HCT116 (cell line): ENCODE measurements around the gene GREB1L. TPM values are rescaled to one million over a fixed set of nuclear protein-coding genes. Genes with fewer than 3 reads are reported as not detected.

ENCODE experiments used
- ATAC-seq: fragments of 200-7000 bp; cut with Tn5 transposase; 2 replicates; pipeline ENCODE4 v1.9.1; 2020; ENCODE audit warnings: mild to moderate bottlenecking, moderate library complexity
- BruUV-seq: library from RNA; stranded (reverse); fragments of 400-500 nt; replicated peaks from 2 replicates; lab custom pipeline; 2021; lab: Mats Ljungman, UMichigan
- CTCF ChIA-PET: fragments of 300-600 bp; sonication (Branson Sonifier 250); formaldehyde crosslinking; loops from one replicate; lab custom pipeline; 2021; ENCODE audit warnings: antibody characterized with exemption; lab: Charles Lee
- POLR2A ChIA-PET: fragments of 300-600, 350-600 bp; sonication (Branson Sonifier 250); formaldehyde crosslinking; loops from one replicate; lab custom pipeline; 2021; ENCODE audit warnings: antibody characterized with exemption; lab: Charles Lee
- RAD21 ChIA-PET, 2 experiments: fragments of 300-600 bp; sonication (Branson Sonifier 250); formaldehyde crosslinking; loops; one replicate each; lab custom pipeline; 2023; ENCODE audit warnings: low total read pairs in 2 of 2; ENCODE audit not compliant: uncharacterized antibody in 2 of 2, unreplicated experiment in 2 of 2, low non-redundant PET in 1 of 2; lab: Charles Lee
- DNase-seq: peaks from one replicate; pipeline ENCODE4 v3.0.0-alpha.2; 2010; ENCODE audit warnings: low read depth, low spot score
- H2AFZ ChIP-seq: fragments of 200-600 bp; shearing (Covaris generic), sonication (generic); 2 replicates; pipeline ENCODE4 v1.6.1; 2017; ENCODE audit warnings: low read depth, mixed run types, mixed read lengths, antibody characterized with exemption, low read length; ENCODE audit not compliant: poor library complexity, severe bottlenecking
- H3K27ac ChIP-seq: 2 replicates; pipeline ENCODE4 v1.5.1; 2012; ENCODE audit warnings: low read depth, low read length
- H3K27me3 ChIP-seq: fragments of 200-600 bp; sonication (generic); 2 replicates; pipeline ENCODE4 v1.6.1; 2016; ENCODE audit warnings: mixed run types, low read length, mixed read lengths; ENCODE audit not compliant: insufficient read depth
- H3K36me3 ChIP-seq, 2 experiments: fragments of 200-500 bp in 1 of 2; fragments of 200-600 bp in 1 of 2; sonication (Bioruptor generic) in 1 of 2; sonication (generic) in 1 of 2; 2 replicates each; pipeline versions ENCODE4 v1.5.1 to v1.6.1; 2014 to 2016; ENCODE audit warnings: low read length in 2 of 2, inconsistent platforms in 1 of 2, mixed read lengths in 1 of 2, mixed run types in 1 of 2; ENCODE audit not compliant: insufficient read depth in 2 of 2, control insufficient read depth in 1 of 2
- H3K4me1 ChIP-seq, 2 experiments: fragments of 200-600 bp in 1 of 2; sonication (generic) in 1 of 2; 2 replicates each; pipeline versions ENCODE4 v1.5.1 to v1.6.1; 2012 to 2017; ENCODE audit warnings: low read length in 2 of 2, inconsistent platforms in 1 of 2, mild to moderate bottlenecking in 1 of 2, mixed read lengths in 1 of 2, mixed run types in 1 of 2, moderate library complexity in 1 of 2; ENCODE audit not compliant: insufficient read depth in 2 of 2, control insufficient read depth in 1 of 2
- H3K4me2 ChIP-seq: fragments of 200-600 bp; sonication (generic); 2 replicates; pipeline ENCODE4 v1.6.1; 2017; ENCODE audit warnings: mixed run types, low read length, mixed read lengths
- H3K4me3 ChIP-seq, 2 experiments: fragments of 200-600 bp in 1 of 2; sonication (generic) in 1 of 2; replicated peaks in 1 of 2; 2 replicates each; pipeline ENCODE4 v1.5.1; 2011 to 2016; ENCODE audit warnings: low read length in 2 of 2, control low read depth in 1 of 2, low read depth in 1 of 2, mild to moderate bottlenecking in 1 of 2, mixed read lengths in 1 of 2, mixed run types in 1 of 2
- H3K79me2 ChIP-seq: fragments of 200-600 bp; sonication (generic); 2 replicates; pipeline ENCODE4 v1.6.1; 2017; ENCODE audit warnings: mild to moderate bottlenecking, mixed run types, low read length, moderate library complexity, mixed read lengths; ENCODE audit not compliant: insufficient read depth
- H3K9ac ChIP-seq: fragments of 200-600 bp; sonication (generic); 2 replicates; pipeline ENCODE4 v1.6.1; 2016; ENCODE audit warnings: low read length, mixed read lengths
- H3K9me2 ChIP-seq: fragments of 200-600 bp; sonication (generic), shearing (Covaris generic); 2 replicates; pipeline ENCODE4 v1.6.1; 2017; ENCODE audit warnings: mixed run types, mild to moderate bottlenecking, moderate library complexity; ENCODE audit not compliant: insufficient read depth
- H3K9me3 ChIP-seq, 2 experiments: fragments of 200-500 bp in 1 of 2; fragments of 200-600 bp in 1 of 2; sonication (Bioruptor generic) in 1 of 2; sonication (generic) in 1 of 2; 2 replicates each; pipeline ENCODE4 v1.6.1; 2014 to 2017; ENCODE audit warnings: low read length in 2 of 2, mixed read lengths in 2 of 2, inconsistent platforms in 1 of 2, low read depth in 1 of 2, mild to moderate bottlenecking in 1 of 2, mixed run types in 1 of 2, moderate library complexity in 1 of 2; ENCODE audit not compliant: control insufficient read depth in 1 of 2, insufficient read depth in 1 of 2
- H4K20me1 ChIP-seq: fragments of 200-600 bp; sonication (generic), shearing (Covaris generic); 2 replicates; pipeline ENCODE4 v1.6.1; 2017; ENCODE audit warnings: mixed run types, mild to moderate bottlenecking, moderate library complexity; ENCODE audit not compliant: insufficient read depth
- ATF3 ChIP-seq: IDR thresholded peaks from 2 replicates; pipeline ENCODE4 v1.6.1; 2012
- CBX3 ChIP-seq: IDR thresholded peaks from 2 replicates; pipeline ENCODE4 v1.6.1; 2012; ENCODE audit warnings: low read depth
- CEBPB ChIP-seq: IDR thresholded peaks from 2 replicates; pipeline ENCODE4 v1.6.1; 2012; ENCODE audit warnings: low read depth
- CTCF ChIP-seq, 3 experiments: fragments of 200-600 bp in 1 of 3; sonication (generic) in 1 of 3; IDR thresholded peaks in 2 of 3; conservative IDR thresholded peaks in 1 of 3; 2 replicates each; pipeline ENCODE4 v1.5.1; 2012 to 2017; ENCODE audit warnings: low read depth in 2 of 3, low read length in 2 of 3, antibody characterized with exemption in 1 of 3, borderline replicate concordance in 1 of 3, control low read depth in 1 of 3, mild to moderate bottlenecking in 1 of 3, mixed read lengths in 1 of 3, mixed run types in 1 of 3, moderate library complexity in 1 of 3; ENCODE audit not compliant: insufficient read depth in 1 of 3
- EGR1 ChIP-seq: IDR thresholded peaks from 2 replicates; pipeline ENCODE4 v1.6.1; 2012; ENCODE audit warnings: low read depth
- ELF1 ChIP-seq: IDR thresholded peaks from 2 replicates; pipeline ENCODE4 v1.6.1; 2012; ENCODE audit warnings: low read depth, borderline replicate concordance
- EZH2phosphoT487 ChIP-seq: fragments of 200-600 bp; IDR thresholded peaks from 2 replicates; pipeline ENCODE4 v1.6.1; 2018; ENCODE audit warnings: antibody characterized with exemption, borderline replicate concordance
- FOSL1 ChIP-seq: IDR thresholded peaks from 2 replicates; pipeline ENCODE4 v1.6.1; 2012; ENCODE audit warnings: low read depth
- MAX ChIP-seq: IDR thresholded peaks from 2 replicates; pipeline ENCODE4 v1.6.1; 2012
- POLR2A ChIP-seq: IDR thresholded peaks from 2 replicates; pipeline ENCODE4 v1.7.0; 2011; ENCODE audit warnings: borderline replicate concordance; ENCODE audit not compliant: insufficient read depth, insufficient read length; ENCODE audit errors: extremely low read depth
- RAD21 ChIP-seq: IDR thresholded peaks from 2 replicates; pipeline ENCODE4 v1.6.1; 2012; ENCODE audit warnings: low read depth, mild to moderate bottlenecking
- SP1 ChIP-seq: IDR thresholded peaks from 2 replicates; pipeline ENCODE4 v1.6.1; 2012; ENCODE audit warnings: low read depth
- SRF ChIP-seq: IDR thresholded peaks from 2 replicates; pipeline ENCODE4 v1.6.1; 2012; ENCODE audit warnings: low read depth
- TCF7L2 ChIP-seq: IDR thresholded peaks from 2 replicates; pipeline ENCODE4 v1.7.0; 2011; ENCODE audit warnings: borderline replicate concordance, inconsistent platforms; ENCODE audit not compliant: insufficient read depth, insufficient read length; ENCODE audit errors: extremely low read depth
- YY1 ChIP-seq: IDR thresholded peaks from 2 replicates; pipeline ENCODE4 v1.6.1; 2011; ENCODE audit warnings: low read length, low read depth, moderate library complexity, mild to moderate bottlenecking; ENCODE audit not compliant: insufficient replicate concordance; ENCODE audit errors: extremely low read depth
- ZBTB33 ChIP-seq: IDR thresholded peaks from 2 replicates; pipeline ENCODE4 v1.6.1; 2011; ENCODE audit warnings: mild to moderate bottlenecking, low read length, moderate library complexity; ENCODE audit not compliant: insufficient replicate concordance; ENCODE audit errors: extremely low read depth
- ZFX ChIP-seq: fragments of 450-650 bp; IDR thresholded peaks from 2 replicates; pipeline ENCODE4 v1.6.1; 2017
- ZNF274 ChIP-seq: fragments of 200-500 bp; sonication (Bioruptor generic); IDR thresholded peaks from 2 replicates; pipeline ENCODE4 v1.6.1; 2014; ENCODE audit warnings: mild to moderate bottlenecking, low read depth, low read length, inconsistent platforms
- intact Hi-C: fragments of 100-400 bp; cut with micrococcal nuclease; formaldehyde crosslinking; loops from 2 replicates; pipeline ENCODE4 v1.10.0; 2022
- total RNA-seq: library from RNA; stranded (reverse); gene quantifications from one replicate; pipeline ENCODE4 v1.2.1, GENCODE V29; 2021; ENCODE audit not compliant: unreplicated experiment

GREB1L gene
- total RNA-seq, 1 experiment from 2014 or later, result 12.2 TPM

- no peaks in the 10 kb centered on the region for H3K27me3 ChIP-seq
- H3K9ac ChIP-seq, result no peak overlapping the region
- POLR2A ChIA-PET, result no interaction called here
- H3K4me1 ChIP-seq, result peaks cover 0 to 10% of the 10 kb centered on the region in 2 experiments; a peak in 1 of 4 replicates
- no peak for ATAC-seq
- H3K4me3 ChIP-seq, result no peak overlapping the region
- H3K9me2 ChIP-seq, result no peaks in the 10 kb centered on the region
- RAD21 ChIA-PET, result no interaction called here
- intact Hi-C loops, result no loop called here
- H3K36me3 ChIP-seq, result no peaks in the 10 kb centered on the region
- no TSS peak for BruUV-seq
- no peaks in the 10 kb centered on the region for H3K79me2 ChIP-seq
- DNase-seq, result no peak
- no peak overlapping the region for H3K4me2 ChIP-seq
- H3K27ac ChIP-seq, result no peak overlapping the region
- H4K20me1 ChIP-seq, result no peaks in the 10 kb centered on the region
- TF ChIP-seq EGR1 (no peak), ELF1 (no peak), CEBPB (no peak), FOSL1 (no peak), SP1 (no peak), EZH2phosphoT487 (no peak), RAD21 (no peak), TCF7L2 (no peak), YY1 (no peak), ATF3 (no peak), ZNF274 (no peak), ZBTB33 (no peak), CTCF (IDR thresholded peaks at IDR 0.05 in 2 of 3, conservative IDR thresholded peaks at IDR 0.05 in 1 of 3; ENCODE audit: borderline replicate concordance in 1 of 3, insufficient read depth in 1 of 3, low read depth in 2 of 3, low read length in 2 of 3) (no peak), CBX3 (no peak), POLR2A (no peak), ZFX (no peak), SRF (no peak), MAX (no peak)
- TF ChIP-seq, all 23 proteins: peak for 0
- Histone ChIP-seq H3K9me3 (no peaks in the 10 kb centered on the region), H2AFZ (no peak overlapping the region)
- CTCF ChIA-PET, result no interaction called here
These were observed 208.5 kb downstream of the GREB1L start for GRCh38 chr18:21450503-21450902.
